Mesenchymal stem cell (in vitro differentiated cells and primary cell): ENCODE results near the gene TRAF3IP1.
A peak's percentile ranks its signal among the peaks of the same experiment; 100 is the strongest.

Source experiments
- DNase-seq: peaks from one replicate; pipeline ENCODE4 v3.0.0-alpha.2; 2013
- H2AFZ ChIP-seq: one replicate; pipeline ENCODE4 v1.6.1; 2013; ENCODE audit warnings: low read depth, mild to moderate bottlenecking, control low read depth, inconsistent platforms, low read length, moderate library complexity
- H2AK5ac ChIP-seq: 2 replicates; pipeline ENCODE4 v1.6.1; 2013; ENCODE audit warnings: low read length, moderate library complexity, mild to moderate bottlenecking, inconsistent platforms; ENCODE audit not compliant: severe bottlenecking
- H2BK120ac ChIP-seq: one replicate; pipeline ENCODE4 v1.6.1; 2013; ENCODE audit warnings: low read depth, mild to moderate bottlenecking, inconsistent platforms, low read length, moderate library complexity
- H2BK12ac ChIP-seq, 2 experiments: one replicate each; pipeline ENCODE4 v1.6.1; 2013; ENCODE audit warnings: inconsistent platforms in 2 of 2, low read length in 2 of 2, mild to moderate bottlenecking in 2 of 2, moderate library complexity in 2 of 2, control low read depth in 1 of 2
- H2BK15ac ChIP-seq: one replicate; pipeline ENCODE4 v1.6.1; 2013; ENCODE audit warnings: mild to moderate bottlenecking, low read depth, inconsistent platforms; ENCODE audit not compliant: poor library complexity, severe bottlenecking
- H2BK5ac ChIP-seq: 2 replicates; pipeline ENCODE4 v1.6.1; 2013; ENCODE audit warnings: low read depth, mild to moderate bottlenecking, low read length, control low read depth, inconsistent platforms; ENCODE audit not compliant: poor library complexity, severe bottlenecking
- H3K14ac ChIP-seq, 2 experiments: one replicate each; pipeline ENCODE4 v1.6.1; 2013; ENCODE audit warnings: inconsistent platforms in 2 of 2, low read length in 2 of 2, control low read depth in 1 of 2, mild to moderate bottlenecking in 1 of 2, moderate library complexity in 1 of 2
- H3K18ac ChIP-seq, 2 experiments: one replicate each; pipeline ENCODE4 v1.6.1; 2013; ENCODE audit warnings: inconsistent platforms in 2 of 2, low read length in 2 of 2, control low read depth in 1 of 2, low read depth in 1 of 2, mild to moderate bottlenecking in 1 of 2
- H3K23ac ChIP-seq, 2 experiments: one replicate each; pipeline ENCODE4 v1.6.1; 2013; ENCODE audit warnings: inconsistent platforms in 2 of 2, low read length in 2 of 2, mild to moderate bottlenecking in 2 of 2, moderate library complexity in 2 of 2, control low read depth in 1 of 2
- H3K27ac ChIP-seq: 2 replicates; pipeline ENCODE4 v1.5.1; 2013; ENCODE audit warnings: mild to moderate bottlenecking, moderate library complexity, low read length, control low read depth, inconsistent platforms; ENCODE audit not compliant: poor library complexity, severe bottlenecking
- H3K27me3 ChIP-seq, 2 experiments: 2 replicates each; pipeline versions ENCODE4 v1.6.1 to v1.7.0; 2013; ENCODE audit warnings: low read length in 2 of 2, mild to moderate bottlenecking in 2 of 2, moderate library complexity in 2 of 2, control low read depth in 1 of 2, inconsistent platforms in 1 of 2; ENCODE audit not compliant: control insufficient read depth in 1 of 2, insufficient read depth in 1 of 2
- H3K36me3 ChIP-seq, 2 experiments: 2 replicates each; pipeline versions ENCODE4 v1.6.1 to v1.7.0; 2013; ENCODE audit warnings: low read length in 2 of 2, control low read depth in 1 of 2, inconsistent platforms in 1 of 2, low read depth in 1 of 2, mild to moderate bottlenecking in 1 of 2; ENCODE audit not compliant: insufficient read depth in 2 of 2, control insufficient read depth in 1 of 2
- H3K4ac ChIP-seq, 2 experiments: one replicate each; pipeline ENCODE4 v1.6.1; 2013; ENCODE audit warnings: inconsistent platforms in 2 of 2, low read length in 2 of 2, mild to moderate bottlenecking in 2 of 2, moderate library complexity in 2 of 2, control low read depth in 1 of 2, low read depth in 1 of 2
- H3K4me1 ChIP-seq: 2 replicates; pipeline ENCODE4 v1.6.1; 2013; ENCODE audit warnings: low read depth, low read length, control low read depth; ENCODE audit not compliant: control insufficient read depth, insufficient read depth
- H3K4me2 ChIP-seq: 2 replicates; pipeline ENCODE4 v1.6.1; 2013; ENCODE audit warnings: low read length, mild to moderate bottlenecking, inconsistent platforms; ENCODE audit not compliant: poor library complexity, severe bottlenecking
- H3K4me3 ChIP-seq, 2 experiments: 2 replicates each; pipeline versions ENCODE4 v1.5.1 to v1.7.0; 2013; ENCODE audit warnings: low read length in 2 of 2, mild to moderate bottlenecking in 2 of 2, control low read depth in 1 of 2, low read depth in 1 of 2; ENCODE audit not compliant: insufficient read depth in 1 of 2
- H3K79me1 ChIP-seq: replicated peaks from 2 replicates; pipeline ENCODE4 v1.6.1; 2013; ENCODE audit warnings: mild to moderate bottlenecking, control low read depth, low read length, inconsistent platforms; ENCODE audit not compliant: poor library complexity, severe bottlenecking
- H3K9ac ChIP-seq: 2 replicates; pipeline ENCODE4 v1.7.0; 2013; ENCODE audit warnings: mild to moderate bottlenecking, low read length, moderate library complexity
- H3K9me3 ChIP-seq: 2 replicates; pipeline ENCODE4 v1.7.0; 2013; ENCODE audit warnings: mild to moderate bottlenecking, low read length; ENCODE audit not compliant: control insufficient read depth
- H4K8ac ChIP-seq: one replicate; pipeline ENCODE4 v1.6.1; 2013; ENCODE audit warnings: inconsistent platforms, mild to moderate bottlenecking, low read length, moderate library complexity
- H4K91ac ChIP-seq: one replicate; pipeline ENCODE4 v1.6.1; 2013; ENCODE audit warnings: mild to moderate bottlenecking, low read length, inconsistent platforms
- WGBS: methylation state at CpG from one replicate; pipeline ENCODE4 v1.1.7; 2013; ENCODE audit warnings: mixed read lengths; 5-methylcytosine and 5-hydroxymethylcytosine counted together

Gene TRAF3IP1

GRCh38 chr2:238346544-238346943 lies 26.2 kb downstream of the TRAF3IP1 start:
- H2BK5ac ChIP-seq = no peak overlapping the region
- H2AFZ ChIP-seq = no peak overlapping the region
- H3K9ac ChIP-seq = no peak overlapping the region
- H3K79me1 ChIP-seq = peaks cover 36% of the 10 kb centered on the region
- no peak overlapping the region for H2BK15ac ChIP-seq
- H3K4me3 ChIP-seq = no peak overlapping the region
- no peak overlapping the region for H3K4me2 ChIP-seq
- no peak overlapping the region for H3K27ac ChIP-seq
- H4K8ac ChIP-seq = no peak overlapping the region
- no peak overlapping the region for H2AK5ac ChIP-seq
- H2BK120ac ChIP-seq = no peak overlapping the region
- no peak overlapping the region for H3K4ac ChIP-seq
- DNase-seq = no peak
- H3K14ac ChIP-seq = no peak overlapping the region
- no peaks in the 10 kb centered on the region for H3K27me3 ChIP-seq
- H3K4me1 ChIP-seq = peaks cover 5% of the 10 kb centered on the region
- WGBS = 87% methylated on average over 12 of the region's 12 CpGs
- no peak overlapping the region for H2BK12ac ChIP-seq
- H4K91ac ChIP-seq = no peak overlapping the region
- no peaks in the 10 kb centered on the region for H3K9me3 ChIP-seq
- H3K36me3 ChIP-seq = peaks cover 30 to 42% of the 10 kb centered on the region in 2 experiments
- H3K18ac ChIP-seq = no peak overlapping the region
- H3K23ac ChIP-seq = no peak overlapping the region

DNA sequence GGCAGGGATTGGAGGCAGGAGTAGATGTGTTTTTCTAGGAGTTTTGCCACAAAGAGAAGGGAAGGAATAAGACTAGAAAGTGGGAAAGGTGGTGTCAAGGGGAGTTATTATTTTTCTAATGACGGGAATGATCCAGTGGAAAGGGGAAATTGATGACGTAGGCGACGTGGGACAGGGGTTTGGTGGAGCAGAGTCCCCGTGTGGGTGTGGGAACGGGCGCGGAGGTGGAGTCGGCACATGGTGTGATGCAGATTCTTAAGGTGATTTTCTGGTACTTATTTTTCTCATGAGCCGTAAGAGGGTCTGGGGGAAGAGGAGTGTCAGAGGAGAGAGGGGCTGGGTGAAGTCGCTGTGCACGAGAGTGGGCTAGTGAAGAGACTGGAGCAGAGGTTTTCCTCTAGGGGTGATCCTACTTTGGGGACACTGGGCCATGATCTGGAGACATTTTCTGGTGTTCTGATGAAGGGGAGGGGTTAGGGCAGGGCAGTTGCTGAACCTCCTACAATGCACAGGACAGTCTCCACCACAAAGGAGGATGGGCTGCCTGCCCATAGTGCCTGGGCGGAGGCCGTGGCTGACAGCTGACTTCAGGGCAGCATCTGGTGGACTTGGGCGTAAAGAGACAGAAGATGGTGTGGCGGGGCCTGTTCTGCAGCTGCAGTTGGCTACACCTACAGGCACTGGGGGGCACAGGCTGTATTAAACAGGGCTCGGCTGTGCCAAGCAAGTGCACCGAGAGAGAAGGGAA lies 30.0 kb downstream of the TRAF3IP1 start:
- DNase-seq = no peak
- H4K91ac ChIP-seq = no peak overlapping the region
- H3K4me3 ChIP-seq = no peak overlapping the region
- no peak overlapping the region for H3K4me2 ChIP-seq
- H3K4ac ChIP-seq = no peak overlapping the region
- H3K36me3 ChIP-seq = peaks cover 54 to 55% of the 10 kb centered on the region in 2 experiments
- no peak overlapping the region for H3K9ac ChIP-seq
- no peak overlapping the region for H3K27ac ChIP-seq
- no peak overlapping the region for H4K8ac ChIP-seq
- no peak overlapping the region for H2BK120ac ChIP-seq
- no peak overlapping the region for H2BK15ac ChIP-seq
- no peak overlapping the region for H2BK12ac ChIP-seq
- H3K18ac ChIP-seq = no peak overlapping the region
- H3K9me3 ChIP-seq = no peaks in the 10 kb centered on the region
- H3K14ac ChIP-seq = no peak overlapping the region
- H3K4me1 ChIP-seq = peaks cover 3% of the 10 kb centered on the region
- H3K27me3 ChIP-seq = no peaks in the 10 kb centered on the region
- no peak overlapping the region for H2BK5ac ChIP-seq
- no peak overlapping the region for H3K23ac ChIP-seq
- H3K79me1 ChIP-seq = peaks cover 17% of the 10 kb centered on the region
- WGBS = 96% methylated on average over 18 of the region's 18 CpGs
- H2AK5ac ChIP-seq = no peak overlapping the region
- no peak overlapping the region for H2AFZ ChIP-seq

DNA sequence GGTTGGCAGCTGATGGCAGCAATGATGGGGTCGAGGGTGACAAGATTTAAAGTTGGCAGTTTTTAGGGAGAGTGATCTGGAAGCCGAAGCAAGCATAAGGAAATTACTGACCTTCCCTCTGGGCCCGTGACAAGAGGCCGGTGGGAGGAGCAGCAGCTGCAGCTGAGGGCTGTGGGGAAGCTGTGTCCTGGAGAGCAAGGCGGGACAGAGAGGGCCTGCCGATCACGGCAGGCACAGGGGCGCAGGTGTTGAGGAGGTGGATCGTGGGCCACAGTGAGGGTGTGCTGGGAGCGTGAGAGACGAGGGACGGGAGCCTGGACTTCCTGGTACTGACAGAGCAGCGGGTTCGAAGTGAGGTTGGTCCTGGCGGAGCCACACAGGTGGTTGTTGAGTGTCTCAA lies 31.0 kb downstream of the TRAF3IP1 start:
- H2BK12ac ChIP-seq = no peak overlapping the region
- no peaks in the 10 kb centered on the region for H3K27me3 ChIP-seq
- no peak overlapping the region for H3K4ac ChIP-seq
- H3K18ac ChIP-seq = no peak overlapping the region
- H4K91ac ChIP-seq = no peak overlapping the region
- no peaks in the 10 kb centered on the region for H3K9me3 ChIP-seq
- H3K79me1 ChIP-seq = peaks cover 10% of the 10 kb centered on the region
- H4K8ac ChIP-seq = peak overlapping the region; percentile 33
- H3K4me3 ChIP-seq = peak overlapping the region in 1 of 2 experiments; percentile 24
- H2AFZ ChIP-seq = no peak overlapping the region
- no peak overlapping the region for H3K27ac ChIP-seq
- H3K4me1 ChIP-seq = peaks cover 3% of the 10 kb centered on the region
- peaks cover 51 to 57% of the 10 kb centered on the region in 2 experiments for H3K36me3 ChIP-seq
- no peak for DNase-seq
- H3K4me2 ChIP-seq = no peak overlapping the region
- H2BK5ac ChIP-seq = no peak overlapping the region
- H3K23ac ChIP-seq = no peak overlapping the region
- 81% methylated on average over 15 of the region's 15 CpGs for WGBS
- H2BK15ac ChIP-seq = no peak overlapping the region
- H2AK5ac ChIP-seq = no peak overlapping the region
- H3K9ac ChIP-seq = no peak overlapping the region
- no peak overlapping the region for H3K14ac ChIP-seq
- H2BK120ac ChIP-seq = no peak overlapping the region

- H3K4me2 ChIP-seq = no peak overlapping the region
- H3K4ac ChIP-seq = no peak overlapping the region
- peak overlapping the region; percentile 31 for H4K8ac ChIP-seq
- no peak for DNase-seq
- no peak overlapping the region for H4K91ac ChIP-seq
- no peaks in the 10 kb centered on the region for H3K9me3 ChIP-seq
- H2BK12ac ChIP-seq = no peak overlapping the region
- H3K18ac ChIP-seq = no peak overlapping the region
- H3K27me3 ChIP-seq = no peaks in the 10 kb centered on the region
- H3K9ac ChIP-seq = no peak overlapping the region
- H3K4me3 ChIP-seq = no peak overlapping the region
- no peak overlapping the region for H2BK5ac ChIP-seq
- no peak overlapping the region for H3K23ac ChIP-seq
- H3K27ac ChIP-seq = no peak overlapping the region
- no peak overlapping the region for H2BK15ac ChIP-seq
- WGBS = 94% methylated on average over 9 of the region's 9 CpGs
- peaks cover 52 to 57% of the 10 kb centered on the region in 2 experiments for H3K36me3 ChIP-seq
- no peak overlapping the region for H2AK5ac ChIP-seq
- no peak overlapping the region for H2BK120ac ChIP-seq
- no peaks in the 10 kb centered on the region for H3K4me1 ChIP-seq
- no peak overlapping the region for H2AFZ ChIP-seq
- H3K79me1 ChIP-seq = peaks cover 6% of the 10 kb centered on the region
- H3K14ac ChIP-seq = peak overlapping the region in 1 of 2 experiments; percentile 20
These were observed 32.0 kb downstream of the TRAF3IP1 start for GRCh38 chr2:238352361-238352760.
